Activated CD8-positive, alpha-beta T cell treated with anti-CD3 and anti-CD28 coated beads for 36 hours (primary cell): ENCODE measurements around the gene TPRG1. TPM values are rescaled to one million over a fixed set of nuclear protein-coding genes. Genes with fewer than 3 reads are reported as not detected.

ENCODE experiments used
- ATAC-seq: fragments of 200-7000 bp; cut with Tn5 transposase; one replicate; pipeline ENCODE4 v1.10.0; 2021; ENCODE audit warnings: mild to moderate bottlenecking, moderate library complexity
- CTCF ChIA-PET: fragments of 350-600 bp; sonication (Branson Sonifier 250); formaldehyde crosslinking; loops from one replicate; lab custom pipeline; 2021; ENCODE audit warnings: antibody characterized with exemption; lab: Charles Lee
- POLR2A ChIA-PET: fragments of 350-600 bp; sonication (Branson Sonifier 250); formaldehyde crosslinking; loops from one replicate; lab custom pipeline; 2021; ENCODE audit warnings: antibody characterized with exemption; lab: Charles Lee
- DNase-seq: peaks from one replicate; pipeline ENCODE4 v3.0.0-alpha.2; 2020
- H3K27ac Mint-ChIP-seq: one replicate; pipeline ENCODE4 v1.8.0; 2021; ENCODE audit warnings: mild to moderate bottlenecking, mixed read lengths
- H3K27me3 Mint-ChIP-seq: one replicate; pipeline ENCODE4 v1.8.0; 2021; ENCODE audit warnings: mixed read lengths
- H3K36me3 Mint-ChIP-seq: one replicate; pipeline ENCODE4 v1.8.0; 2021; ENCODE audit warnings: low read depth, mixed read lengths
- H3K4me1 Mint-ChIP-seq: one replicate; pipeline ENCODE4 v1.8.0; 2021; ENCODE audit warnings: low read depth, mixed read lengths
- H3K4me3 Mint-ChIP-seq: one replicate; pipeline ENCODE4 v1.8.0; 2021; ENCODE audit warnings: mild to moderate bottlenecking, moderate library complexity, mixed read lengths
- H3K9me3 Mint-ChIP-seq: one replicate; pipeline ENCODE4 v1.8.0; 2021; ENCODE audit warnings: mixed read lengths
- intact Hi-C: fragments of 100-400 bp; cut with micrococcal nuclease; formaldehyde crosslinking; loops from one replicate; pipeline ENCODE4 v1.10.0; 2022
- total RNA-seq, 2 experiments: library from RNA; stranded (reverse); gene quantifications; one replicate each; pipeline ENCODE4 v1.2.3, GENCODE V29; 2021
- TF ChIP-seq, protein P1 (sequence below): fragments of 200-600 bp; IDR thresholded peaks from one replicate; pipeline ENCODE4 v1.8.0; 2022; ENCODE audit warnings: antibody characterized with exemption, mild to moderate bottlenecking

Gene TPRG1
- total RNA-seq, 2 experiments from 2014 or later: 2.5 to 3.0 TPM

DNA sequence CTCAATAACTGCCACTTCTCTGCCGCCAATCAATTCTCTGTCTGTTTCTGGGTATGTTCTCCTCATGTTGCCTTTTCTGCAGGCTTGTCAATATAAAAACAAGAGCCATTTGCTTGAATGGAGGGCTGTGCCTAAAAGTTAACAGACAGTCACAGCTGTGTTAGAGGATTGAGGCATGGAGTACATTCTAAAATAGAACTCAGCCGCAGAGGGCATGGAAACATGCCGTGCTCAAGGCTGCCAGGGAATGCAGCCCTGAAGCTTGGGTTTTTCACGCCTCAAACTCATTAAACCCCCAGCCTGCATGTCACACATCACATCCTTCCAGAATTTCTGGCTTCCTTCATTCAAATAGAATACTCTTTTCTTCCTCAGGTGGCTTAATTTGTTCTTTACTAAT lies 166.6 kb downstream of the TPRG1 start:
- H3K4me1 Mint-ChIP-seq: peaks cover 17% of the 10 kb centered on the region
- TF ChIP-seq, protein P1, sequence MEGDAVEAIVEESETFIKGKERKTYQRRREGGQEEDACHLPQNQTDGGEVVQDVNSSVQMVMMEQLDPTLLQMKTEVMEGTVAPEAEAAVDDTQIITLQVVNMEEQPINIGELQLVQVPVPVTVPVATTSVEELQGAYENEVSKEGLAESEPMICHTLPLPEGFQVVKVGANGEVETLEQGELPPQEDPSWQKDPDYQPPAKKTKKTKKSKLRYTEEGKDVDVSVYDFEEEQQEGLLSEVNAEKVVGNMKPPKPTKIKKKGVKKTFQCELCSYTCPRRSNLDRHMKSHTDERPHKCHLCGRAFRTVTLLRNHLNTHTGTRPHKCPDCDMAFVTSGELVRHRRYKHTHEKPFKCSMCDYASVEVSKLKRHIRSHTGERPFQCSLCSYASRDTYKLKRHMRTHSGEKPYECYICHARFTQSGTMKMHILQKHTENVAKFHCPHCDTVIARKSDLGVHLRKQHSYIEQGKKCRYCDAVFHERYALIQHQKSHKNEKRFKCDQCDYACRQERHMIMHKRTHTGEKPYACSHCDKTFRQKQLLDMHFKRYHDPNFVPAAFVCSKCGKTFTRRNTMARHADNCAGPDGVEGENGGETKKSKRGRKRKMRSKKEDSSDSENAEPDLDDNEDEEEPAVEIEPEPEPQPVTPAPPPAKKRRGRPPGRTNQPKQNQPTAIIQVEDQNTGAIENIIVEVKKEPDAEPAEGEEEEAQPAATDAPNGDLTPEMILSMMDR: no peak
- H3K9me3 Mint-ChIP-seq: peaks cover 9% of the 10 kb centered on the region
- H3K27ac Mint-ChIP-seq: no peak overlapping the region
- H3K27me3 Mint-ChIP-seq: no peaks in the 10 kb centered on the region
- DNase-seq (no peak), ATAC-seq (no peak)
- H3K4me3 Mint-ChIP-seq: no peak overlapping the region
- intact Hi-C loops: no loop called here
- CTCF ChIA-PET: interaction anchor here (1.2 to 1.7 kb wide), 3 partner anchors 11 to 34 kb away, joined by 3 to 5 read pairs (median 5); no protein-coding TSS in a partner anchor
- POLR2A ChIA-PET: interaction anchor here (0.9 kb wide), 1 partner anchor 11 kb away, joined by 3 read pairs; no protein-coding TSS in a partner anchor
- no peaks in the 10 kb centered on the region for H3K36me3 Mint-ChIP-seq

DNA sequence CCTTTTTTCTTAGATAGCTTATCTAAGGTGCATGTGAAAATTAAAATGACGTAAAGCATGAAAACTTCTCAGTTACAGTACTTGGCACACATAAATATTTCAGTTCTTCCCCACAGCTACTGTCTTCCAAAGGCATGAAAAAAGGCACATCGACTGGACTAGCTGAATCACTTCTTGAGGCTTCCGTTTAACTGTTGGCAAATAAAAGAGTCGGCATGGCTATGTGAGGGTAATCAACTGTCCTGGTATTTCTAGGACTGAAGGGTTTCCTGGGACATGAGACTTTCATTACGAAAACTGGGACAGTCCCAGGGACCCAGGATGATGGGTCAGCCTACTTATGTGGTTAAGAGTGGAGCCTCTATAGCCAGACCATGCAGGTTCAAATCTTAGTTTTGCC lies 168.2 kb downstream of the TPRG1 start:
- H3K36me3 Mint-ChIP-seq: no peaks in the 10 kb centered on the region
- H3K4me3 Mint-ChIP-seq: no peak overlapping the region
- peaks cover 9% of the 10 kb centered on the region for H3K9me3 Mint-ChIP-seq
- DNase-seq: no peak
- no peak overlapping the region for H3K27ac Mint-ChIP-seq
- H3K4me1 Mint-ChIP-seq: peaks cover 3% of the 10 kb centered on the region
- ChIA-PET CTCF (interaction anchor here (1.2 kb wide), 2 partner anchors 14 to 15 kb away, joined by 3 to 4 read pairs; no protein-coding TSS in a partner anchor), POLR2A (no interaction called here)
- intact Hi-C loops: no loop called here
- H3K27me3 Mint-ChIP-seq: no peaks in the 10 kb centered on the region
- TF ChIP-seq, protein P1: no peak
- ATAC-seq: no peak

DNA sequence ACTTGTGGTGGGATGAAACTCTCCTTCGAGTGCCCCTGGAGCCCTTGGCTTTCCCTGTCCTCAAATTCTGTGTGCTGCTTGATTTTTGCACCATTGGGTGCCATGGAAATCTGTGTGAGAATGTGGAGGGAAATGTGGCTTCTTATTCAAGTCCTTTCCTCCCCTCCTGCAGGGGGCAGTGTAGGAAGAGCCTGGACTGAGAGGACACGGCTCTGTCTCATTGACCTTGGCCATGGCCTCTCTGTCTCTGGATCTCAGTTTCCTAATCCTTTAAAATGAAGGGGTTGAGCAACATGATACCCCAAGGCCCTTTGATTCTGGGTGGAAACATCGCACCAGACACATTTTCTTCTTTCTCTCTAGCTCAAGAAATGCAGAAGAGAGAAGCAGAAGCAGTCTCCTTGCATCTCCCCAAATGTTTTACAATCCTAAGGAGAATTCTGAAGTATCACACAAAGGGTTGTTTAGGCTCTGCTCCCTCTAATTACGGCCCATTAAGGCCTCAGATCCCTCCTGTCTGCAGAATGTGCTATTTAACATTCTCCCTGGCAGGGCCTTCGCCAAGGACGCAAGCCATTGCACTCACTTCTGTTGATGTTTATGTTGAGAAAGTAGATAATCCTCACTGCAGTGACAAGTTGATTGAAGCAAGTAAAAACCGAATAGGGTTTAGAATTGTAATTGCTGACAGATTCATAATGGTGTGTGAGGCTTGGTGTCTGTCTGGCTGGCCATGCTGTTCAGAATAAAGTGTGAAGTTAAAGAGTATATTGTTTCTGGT lies 169.1 kb downstream of the TPRG1 start:
- no peak overlapping the region for H3K27ac Mint-ChIP-seq
- H3K4me3 Mint-ChIP-seq: no peak overlapping the region
- TF ChIP-seq, protein P1: peak; percentile 40
- no peaks in the 10 kb centered on the region for H3K27me3 Mint-ChIP-seq
- intact Hi-C loops: no loop called here
- H3K9me3 Mint-ChIP-seq: peaks cover 9% of the 10 kb centered on the region
- CTCF ChIA-PET: interaction anchor here (0.6 to 1.2 kb wide), 3 partner anchors 10 to 15 kb away, joined by 3 to 4 read pairs (median 3); no protein-coding TSS in a partner anchor
- peak; percentile 41 for DNase-seq
- ATAC-seq: no peak
- peaks cover under 1% of the 10 kb centered on the region for H3K4me1 Mint-ChIP-seq
- POLR2A ChIA-PET: interaction anchor here (0.7 kb wide), 1 partner anchor 12 kb away, joined by 3 read pairs; no protein-coding TSS in a partner anchor
- H3K36me3 Mint-ChIP-seq: no peaks in the 10 kb centered on the region

DNA sequence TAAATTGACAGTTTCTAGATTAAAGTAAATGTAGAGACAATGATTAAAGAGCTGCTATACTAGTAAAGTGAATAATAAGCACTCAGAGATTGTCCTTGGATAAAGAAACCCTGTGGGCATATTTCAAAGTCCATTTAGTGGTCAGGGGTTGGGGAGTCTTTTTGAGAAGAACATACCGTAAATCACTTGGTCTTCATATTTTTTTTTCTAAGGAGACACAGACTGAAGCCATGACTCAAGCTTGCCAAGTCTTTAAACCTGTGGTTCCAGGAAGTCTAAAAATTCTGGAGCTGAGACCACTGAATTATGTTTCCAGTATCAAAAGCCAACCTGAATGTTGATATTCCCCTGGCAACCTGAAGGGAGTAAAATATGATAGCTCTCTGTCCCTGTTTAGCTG lies 171.0 kb downstream of the TPRG1 start:
- ChIA-PET CTCF (interaction anchor here (1.4 kb wide), 1 partner anchor 13 kb away, joined by 4 read pairs; no protein-coding TSS in a partner anchor), POLR2A (interaction anchor here (0.9 to 1.1 kb wide), 2 partner anchors 8 to 18 kb away, joined by 3 read pairs; no protein-coding TSS in a partner anchor)
- H3K36me3 Mint-ChIP-seq: no peaks in the 10 kb centered on the region
- no peaks in the 10 kb centered on the region for H3K27me3 Mint-ChIP-seq
- H3K4me3 Mint-ChIP-seq: no peak overlapping the region
- no peak overlapping the region for H3K27ac Mint-ChIP-seq
- intact Hi-C loops: no loop called here
- TF ChIP-seq, protein P1: no peak
- H3K4me1 Mint-ChIP-seq: no peaks in the 10 kb centered on the region
- DNase-seq (no peak), ATAC-seq (no peak)
- no peaks in the 10 kb centered on the region for H3K9me3 Mint-ChIP-seq

DNA sequence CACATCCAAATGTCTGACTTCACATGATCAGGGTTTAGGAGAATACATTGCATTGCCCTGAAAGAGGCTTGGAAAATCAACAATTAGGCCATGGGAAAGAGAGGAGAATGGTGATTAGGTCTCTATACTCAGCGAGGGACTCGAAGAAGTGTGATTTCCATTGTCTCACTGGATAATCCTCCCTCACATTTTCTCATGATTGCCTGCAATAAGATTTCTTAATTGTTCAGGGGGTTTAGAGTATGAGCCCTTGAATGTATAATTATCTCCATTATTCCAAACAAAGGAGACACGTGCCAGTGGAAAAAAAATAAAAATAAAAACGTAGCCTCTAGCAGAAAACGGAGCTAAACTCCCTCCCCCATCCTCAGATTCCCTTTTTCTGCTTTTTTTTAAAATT lies 173.2 kb downstream of the TPRG1 start:
- POLR2A ChIA-PET: no interaction called here
- CTCF ChIA-PET: no interaction called here
- no peak for ATAC-seq
- no peak overlapping the region for H3K4me3 Mint-ChIP-seq
- H3K9me3 Mint-ChIP-seq: no peaks in the 10 kb centered on the region
- TF ChIP-seq, protein P1: no peak
- DNase-seq: no peak
- intact Hi-C loops: no loop called here
- no peaks in the 10 kb centered on the region for H3K27me3 Mint-ChIP-seq
- H3K36me3 Mint-ChIP-seq: no peaks in the 10 kb centered on the region
- H3K27ac Mint-ChIP-seq: no peak overlapping the region
- no peaks in the 10 kb centered on the region for H3K4me1 Mint-ChIP-seq
